Fibroblast of pulmonary artery (primary cell): ENCODE measurements around the gene CHMP4A.
"Not testable (repeated sequence)": the region's sequence is repeated elsewhere in the genome, so short reads cannot be mapped to it uniquely, and the experiment has no call there.

Experiments used
- DNase-seq: peaks from one replicate; pipeline ENCODE4 v3.0.0-alpha.2; 2010; ENCODE audit warnings: low read depth
- H3K4me3 ChIP-seq: replicated peaks from 2 replicates; pipeline ENCODE4 v1.5.1; 2011; ENCODE audit warnings: low read depth, mild to moderate bottlenecking, control low read depth, low read length, moderate library complexity
- TF ChIP-seq, protein P1 (sequence below): IDR thresholded peaks from 2 replicates; pipeline ENCODE4 v1.5.1; 2011; ENCODE audit warnings: mild to moderate bottlenecking, control low read depth, low read length, inconsistent platforms; ENCODE audit errors: missing control alignments

CHMP4A gene

DNA sequence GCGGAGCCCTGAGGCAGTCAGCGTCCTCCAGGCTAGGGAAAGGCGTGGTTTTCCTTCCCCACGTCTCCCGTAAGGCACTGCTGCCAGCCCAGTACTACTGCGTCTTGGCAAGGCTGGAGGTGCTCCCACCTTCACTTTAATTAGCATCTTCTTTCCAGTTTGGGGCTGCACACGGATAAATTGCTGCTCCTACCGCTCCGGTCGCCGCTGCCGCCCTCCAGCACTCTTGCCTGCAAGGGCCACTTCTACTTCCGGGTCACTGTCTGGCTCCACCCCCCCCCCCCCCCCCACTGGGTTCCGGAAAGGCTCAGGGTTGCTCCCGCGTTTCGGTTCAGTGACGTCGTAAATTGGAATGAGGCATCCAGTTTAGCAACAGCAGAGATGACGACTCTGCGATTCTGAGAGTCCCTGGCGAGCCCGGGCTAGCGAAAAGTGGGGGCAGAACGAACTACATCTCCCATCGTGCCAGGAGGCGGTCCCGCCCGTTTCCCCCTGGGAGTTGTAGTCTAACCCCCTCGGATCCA, 18.9 kb upstream of the CHMP4A start, which contains the start of gene NEDD8:
Gene NEDD8, minus strand, starts transcription at position 247 of the 524 bp plus-strand sequence. Its CDS starts 100 bp downstream, at position 147.
- peak; percentile 97 for DNase-seq
- TF ChIP-seq, protein P1, sequence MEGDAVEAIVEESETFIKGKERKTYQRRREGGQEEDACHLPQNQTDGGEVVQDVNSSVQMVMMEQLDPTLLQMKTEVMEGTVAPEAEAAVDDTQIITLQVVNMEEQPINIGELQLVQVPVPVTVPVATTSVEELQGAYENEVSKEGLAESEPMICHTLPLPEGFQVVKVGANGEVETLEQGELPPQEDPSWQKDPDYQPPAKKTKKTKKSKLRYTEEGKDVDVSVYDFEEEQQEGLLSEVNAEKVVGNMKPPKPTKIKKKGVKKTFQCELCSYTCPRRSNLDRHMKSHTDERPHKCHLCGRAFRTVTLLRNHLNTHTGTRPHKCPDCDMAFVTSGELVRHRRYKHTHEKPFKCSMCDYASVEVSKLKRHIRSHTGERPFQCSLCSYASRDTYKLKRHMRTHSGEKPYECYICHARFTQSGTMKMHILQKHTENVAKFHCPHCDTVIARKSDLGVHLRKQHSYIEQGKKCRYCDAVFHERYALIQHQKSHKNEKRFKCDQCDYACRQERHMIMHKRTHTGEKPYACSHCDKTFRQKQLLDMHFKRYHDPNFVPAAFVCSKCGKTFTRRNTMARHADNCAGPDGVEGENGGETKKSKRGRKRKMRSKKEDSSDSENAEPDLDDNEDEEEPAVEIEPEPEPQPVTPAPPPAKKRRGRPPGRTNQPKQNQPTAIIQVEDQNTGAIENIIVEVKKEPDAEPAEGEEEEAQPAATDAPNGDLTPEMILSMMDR, result no peak
- peak within 1 kb of the TSS; percentile 93 for H3K4me3 ChIP-seq

DNA sequence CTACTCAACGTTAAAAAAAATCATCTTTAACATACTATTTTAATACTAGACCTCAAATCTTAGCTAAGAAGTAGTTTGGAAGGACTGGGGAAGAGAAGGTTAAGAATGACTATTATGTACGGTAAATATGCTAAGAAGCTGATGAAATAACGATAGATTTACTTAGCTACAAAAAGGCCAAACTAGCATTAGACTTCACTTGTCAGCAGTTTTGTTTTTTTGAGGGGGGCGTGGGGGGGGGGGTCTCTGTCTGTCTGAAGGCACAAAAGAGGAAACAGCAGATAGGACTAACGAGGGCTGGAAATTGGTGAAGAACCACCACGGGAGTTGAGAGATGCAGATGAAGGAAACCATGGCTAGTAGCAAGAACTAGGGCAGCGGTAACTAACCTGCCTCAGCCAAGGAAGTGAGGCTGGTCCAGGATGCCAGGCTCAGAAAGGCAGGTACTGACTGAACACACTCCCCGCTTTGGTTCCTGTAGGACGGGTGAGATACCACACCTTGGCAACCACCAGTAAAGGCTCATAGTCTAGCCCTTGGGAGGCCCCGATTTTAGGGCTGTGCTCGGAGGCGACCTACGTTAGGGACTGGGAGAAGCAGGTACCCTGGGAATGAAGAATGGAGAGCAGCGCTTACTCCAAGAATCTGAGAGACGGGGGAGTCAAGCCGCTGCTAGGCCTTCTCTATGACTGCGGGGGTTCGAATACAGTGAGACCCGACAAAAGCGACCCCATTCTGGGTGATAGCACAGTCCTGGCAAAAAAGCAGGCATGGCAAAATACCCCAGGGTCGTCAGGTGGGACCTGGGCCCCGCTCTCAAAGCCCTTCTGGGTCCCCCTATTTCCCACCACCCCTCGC, 18.2 kb upstream of the CHMP4A start:
- H3K4me3 ChIP-seq, result peak overlapping the region; percentile 93
- DNase-seq, result no peak
- TF ChIP-seq, protein P1, result no peak

DNA sequence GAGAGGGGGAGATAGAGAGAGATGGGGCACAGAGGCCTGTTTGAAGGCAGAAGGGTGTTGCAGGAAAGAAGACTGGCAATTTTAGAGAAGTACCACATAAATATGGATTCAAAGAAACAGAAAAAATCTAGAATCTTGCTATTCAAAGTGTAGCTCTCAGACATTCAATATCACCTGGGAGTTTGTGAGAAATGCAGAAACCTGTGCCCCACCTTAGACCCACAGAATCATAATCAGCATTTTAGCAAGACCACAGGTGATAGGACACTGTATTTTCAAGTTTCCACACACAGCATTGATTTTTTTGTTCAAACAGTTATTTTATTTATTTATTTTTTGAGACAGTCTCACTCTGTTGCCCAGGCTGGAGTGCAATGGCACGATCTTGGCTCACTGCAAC, 15.6 kb upstream of the CHMP4A start:
- no peak for DNase-seq
- H3K4me3 ChIP-seq, result no peak overlapping the region
- TF ChIP-seq, protein P1, result no peak

DNA sequence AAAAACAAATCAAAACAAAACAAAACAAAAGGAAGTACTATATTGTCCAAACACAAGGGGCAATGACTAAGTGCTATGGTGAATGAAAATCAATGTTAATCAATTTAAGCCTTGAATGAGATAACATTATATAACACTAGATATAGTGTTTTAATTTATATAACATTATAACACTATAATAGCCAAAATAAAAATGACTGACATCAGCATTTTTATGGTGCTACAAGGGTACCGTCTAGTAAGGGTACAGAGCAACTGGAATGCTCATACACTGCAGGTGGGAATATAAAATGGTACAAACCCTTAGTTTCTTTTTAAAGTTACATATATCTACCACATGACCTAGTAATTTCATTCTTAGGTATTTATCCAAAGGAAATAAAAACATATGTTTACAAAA, 13.2 kb upstream of the CHMP4A start:
- TF ChIP-seq, protein P1, result no peak
- no peak overlapping the region for H3K4me3 ChIP-seq
- no peak for DNase-seq

DNA sequence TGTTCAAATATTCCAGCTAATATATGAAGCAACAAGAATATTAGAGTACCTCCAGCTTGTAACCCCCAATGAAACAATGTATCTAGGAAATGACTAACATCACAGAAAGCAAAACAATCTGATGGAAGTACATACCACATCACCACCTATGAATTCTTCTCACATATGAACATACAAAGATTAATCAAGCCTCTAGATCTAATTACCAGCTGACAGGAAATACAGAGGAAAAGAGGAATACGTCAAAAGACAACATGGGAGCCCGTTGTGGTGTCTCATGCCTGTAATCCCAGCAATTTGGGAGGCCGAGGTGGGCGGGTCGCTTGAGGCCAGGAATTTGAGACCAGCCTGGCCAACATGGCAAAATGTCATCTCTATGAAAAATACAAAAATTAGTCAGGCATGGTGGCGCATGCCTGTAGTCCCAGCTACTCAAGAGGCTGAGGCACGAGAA, 11.4 kb upstream of the CHMP4A start:
- H3K4me3 ChIP-seq, result no peak overlapping the region
- TF ChIP-seq, protein P1, result no peak
- peak; percentile 97 for DNase-seq

DNA sequence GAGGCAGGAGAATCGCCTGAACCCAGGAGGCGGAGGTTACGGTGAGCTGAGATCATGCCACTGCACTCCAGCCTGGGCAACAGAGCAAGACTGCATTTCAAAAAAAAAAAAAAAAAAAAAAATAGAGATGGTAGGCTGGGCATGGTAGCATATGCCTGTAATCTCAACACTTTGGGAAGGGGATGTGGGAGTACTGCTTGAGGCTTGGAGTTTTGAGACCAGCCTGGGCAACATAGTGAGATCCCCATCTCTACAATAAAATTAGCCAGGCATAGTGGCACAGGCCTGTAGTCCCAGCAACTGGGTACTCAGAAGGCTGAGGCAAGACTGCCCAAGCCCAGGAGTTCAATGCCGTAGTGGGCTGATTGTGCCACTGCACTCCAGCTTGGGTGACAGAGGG, 9.7 kb upstream of the CHMP4A start:
- DNase-seq, H3K4me3 ChIP-seq: not testable (repeated sequence)

DNA sequence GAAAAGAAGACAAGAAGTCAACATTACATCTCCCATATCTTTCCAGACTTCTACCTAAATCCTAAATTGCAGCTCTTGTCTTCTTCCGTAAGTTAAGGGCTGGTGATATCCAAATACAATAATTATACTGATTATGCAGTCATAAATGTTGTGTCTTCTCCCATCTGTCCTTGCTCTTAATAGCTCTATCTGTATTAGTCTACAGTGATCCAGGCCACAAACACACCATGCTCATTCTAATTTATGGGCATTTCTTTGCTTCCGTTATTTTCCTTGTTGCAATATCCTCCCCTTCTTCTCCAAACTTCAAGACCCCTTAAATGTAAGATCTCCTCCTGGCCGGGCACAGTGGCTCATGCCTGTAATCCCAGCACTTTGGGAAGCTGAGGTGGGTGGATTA, 6.2 kb upstream of the CHMP4A start:
- no peak overlapping the region for H3K4me3 ChIP-seq
- no peak for DNase-seq
- TF ChIP-seq, protein P1, result no peak
